Stimulated activated naive B cell treated with anti-CD40 and anti-IgM and Interleukin-4, amounts not matched to agents 10 μg/mL and 1 μg/mL and 100 μg/mL, for 72 hours (primary cell): Measurements from ENCODE around the gene LIPG.

ENCODE experiments used
- ATAC-seq, 2 donors: fragments of 150-1000 bp; cut with Tn5 transposase; replicated peaks; 2 replicates each; pipeline ENCODE4 v1.10.0; 2021; ENCODE audit warnings: moderate library complexity in 1 of 2
- DNase-seq: peaks from one replicate; pipeline ENCODE4 v3.0.0; 2021
- H3K27ac Mint-ChIP-seq: one replicate; pipeline ENCODE4 v1.8.0; 2022; ENCODE audit warnings: mild to moderate bottlenecking, mixed read lengths
- H3K27me3 Mint-ChIP-seq, 2 donors: one replicate each; pipeline ENCODE4 v1.8.0; 2022; ENCODE audit warnings: mixed read lengths in 2 of 2
- H3K36me3 Mint-ChIP-seq, 2 donors: one replicate each; pipeline ENCODE4 v1.8.0; 2022; ENCODE audit warnings: mixed read lengths in 2 of 2, mild to moderate bottlenecking in 1 of 2
- H3K4me1 Mint-ChIP-seq, 2 donors: one replicate each; pipeline ENCODE4 v1.8.0; 2022; ENCODE audit warnings: mixed read lengths in 2 of 2, mild to moderate bottlenecking in 1 of 2
- H3K4me3 Mint-ChIP-seq, 2 donors: one replicate each; pipeline ENCODE4 v1.8.0; 2022; ENCODE audit warnings: mild to moderate bottlenecking in 2 of 2, mixed read lengths in 2 of 2, moderate library complexity in 1 of 2
- H3K9me3 Mint-ChIP-seq, 2 donors: one replicate each; pipeline ENCODE4 v1.8.0; 2022; ENCODE audit warnings: mixed read lengths in 2 of 2, mild to moderate bottlenecking in 1 of 2

LIPG gene

GRCh38 chr18:49638209-49638785, 76.4 kb downstream of the LIPG start:
- Mint-ChIP-seq H3K27me3 (peaks cover 6 to 11% of the 10 kb centered on the region in 2 donors), H3K36me3 (no peaks in the 10 kb centered on the region), H3K4me3 (no peak overlapping the region), H3K9me3 (no peaks in the 10 kb centered on the region), H3K4me1 (peaks cover 0 to 5% of the 10 kb centered on the region in 2 donors), H3K27ac (no peak overlapping the region)
- ATAC-seq (no peak), DNase-seq (no peak)

- Mint-ChIP-seq H3K36me3 (no peaks in the 10 kb centered on the region), H3K27me3 (peaks cover 6 to 11% of the 10 kb centered on the region in 2 donors), H3K27ac (no peak overlapping the region), H3K4me1 (peaks cover 0 to 5% of the 10 kb centered on the region in 2 donors), H3K9me3 (no peaks in the 10 kb centered on the region), H3K4me3 (no peak overlapping the region)
- ATAC-seq: no peak
- no peak for DNase-seq
Measured at GRCh38 chr18:49638891-49639557, 77.2 kb downstream of the LIPG start.

- H3K9me3 Mint-ChIP-seq: no peaks in the 10 kb centered on the region
- H3K27ac Mint-ChIP-seq: no peak overlapping the region
- DNase-seq: no peak
Measured at GRCh38 chr18:49639643-49640391, 78.0 kb downstream of the LIPG start.

GRCh38 chr18:49640741-49641140, 78.9 kb downstream of the LIPG start:
- Mint-ChIP-seq H3K4me3 (no peak overlapping the region), H3K27me3 (peaks cover 6 to 12% of the 10 kb centered on the region in 2 donors), H3K36me3 (no peaks in the 10 kb centered on the region), H3K27ac (no peak overlapping the region), H3K4me1 (peaks cover 0 to 5% of the 10 kb centered on the region in 2 donors), H3K9me3 (no peaks in the 10 kb centered on the region)
- ATAC-seq (no peak), DNase-seq (no peak)

More at GRCh38 chr18:49639643-49640391, 78.0 kb downstream of the LIPG start:
- ATAC-seq: no peak
- H3K4me1 Mint-ChIP-seq: peaks cover 0 to 5% of the 10 kb centered on the region in 2 donors
- no peak overlapping the region for H3K4me3 Mint-ChIP-seq
- peaks cover 6 to 11% of the 10 kb centered on the region in 2 donors for H3K27me3 Mint-ChIP-seq
- H3K36me3 Mint-ChIP-seq: no peaks in the 10 kb centered on the region

DNA sequence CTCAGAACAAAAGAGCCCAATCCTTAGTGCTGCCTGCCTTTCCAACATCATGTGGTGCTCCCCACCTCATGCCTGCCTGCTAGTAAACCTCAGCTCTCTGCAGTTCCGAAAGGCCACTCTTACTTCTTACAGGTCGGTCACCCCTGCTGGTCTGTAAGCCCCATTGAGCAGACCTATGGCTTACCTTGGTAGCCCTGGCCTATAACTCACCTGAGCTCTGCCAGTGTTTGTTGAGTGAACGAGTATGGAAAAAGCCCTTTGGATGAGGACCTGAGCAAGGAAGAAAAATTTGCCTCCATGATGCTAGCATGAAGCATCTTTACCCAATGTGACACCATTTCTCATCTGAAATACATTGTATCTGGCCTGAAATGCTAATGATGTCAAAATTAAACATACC, 83.3 kb downstream of the LIPG start:
- H3K27me3 Mint-ChIP-seq: peaks cover 0 to 8% of the 10 kb centered on the region in 2 donors
- H3K36me3 Mint-ChIP-seq: no peaks in the 10 kb centered on the region
- H3K27ac Mint-ChIP-seq: no peak overlapping the region
- ATAC-seq: no peak
- no peak overlapping the region for H3K4me3 Mint-ChIP-seq
- peaks cover 0 to 5% of the 10 kb centered on the region in 2 donors for H3K4me1 Mint-ChIP-seq
- H3K9me3 Mint-ChIP-seq: no peaks in the 10 kb centered on the region
- DNase-seq: no peak

- ATAC-seq: no peak
- no peak overlapping the region for H3K27ac Mint-ChIP-seq
- no peaks in the 10 kb centered on the region for H3K36me3 Mint-ChIP-seq
- H3K4me3 Mint-ChIP-seq: no peak overlapping the region
- no peaks in the 10 kb centered on the region for H3K9me3 Mint-ChIP-seq
- H3K4me1 Mint-ChIP-seq: peaks cover 0 to 5% of the 10 kb centered on the region in 2 donors
- peaks cover 0 to 7% of the 10 kb centered on the region in 2 donors for H3K27me3 Mint-ChIP-seq
- DNase-seq: no peak
Measured at GRCh38 chr18:49645841-49646351, 84.0 kb downstream of the LIPG start.

- Mint-ChIP-seq H3K27me3 (peaks cover 0 to 3% of the 10 kb centered on the region in 2 donors), H3K9me3 (no peaks in the 10 kb centered on the region), H3K4me1 (peaks cover 0 to 5% of the 10 kb centered on the region in 2 donors), H3K36me3 (no peaks in the 10 kb centered on the region), H3K4me3 (no peak overlapping the region), H3K27ac (no peak overlapping the region)
- DNase-seq (no peak), ATAC-seq (no peak)
Measured at GRCh38 chr18:49646873-49647272, 85.0 kb downstream of the LIPG start.

DNA sequence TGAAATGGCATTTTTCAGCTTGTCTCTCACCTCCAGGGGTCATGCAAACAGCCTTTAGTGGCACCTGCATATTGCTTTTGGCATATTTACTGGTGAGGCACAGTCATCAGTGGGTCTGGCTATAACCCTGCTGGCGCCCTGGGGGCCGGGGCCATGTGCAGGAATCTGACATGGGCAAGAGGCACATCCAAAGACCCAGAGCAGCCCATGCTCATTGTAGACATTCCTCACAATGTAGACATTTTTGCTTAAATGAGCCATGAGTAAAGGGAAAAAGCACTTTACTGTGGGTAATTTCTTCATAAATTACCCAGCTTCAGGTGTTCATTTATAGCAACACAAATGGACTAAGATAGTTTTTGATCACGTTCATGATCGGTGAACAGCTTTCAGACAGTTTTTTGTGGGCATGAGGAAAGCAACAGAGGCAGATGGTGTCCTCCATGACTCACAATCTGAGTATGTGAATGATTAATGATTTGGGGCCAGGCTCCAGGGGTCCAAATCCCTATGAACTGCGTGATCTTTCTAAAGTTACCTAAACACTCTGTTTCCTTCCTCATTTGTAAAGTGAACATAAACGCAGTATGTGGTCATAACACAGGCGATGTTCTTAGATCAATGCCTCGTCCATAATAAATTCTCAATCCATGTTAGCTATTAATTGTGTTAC, 85.8 kb downstream of the LIPG start:
- no peak for DNase-seq

DNA sequence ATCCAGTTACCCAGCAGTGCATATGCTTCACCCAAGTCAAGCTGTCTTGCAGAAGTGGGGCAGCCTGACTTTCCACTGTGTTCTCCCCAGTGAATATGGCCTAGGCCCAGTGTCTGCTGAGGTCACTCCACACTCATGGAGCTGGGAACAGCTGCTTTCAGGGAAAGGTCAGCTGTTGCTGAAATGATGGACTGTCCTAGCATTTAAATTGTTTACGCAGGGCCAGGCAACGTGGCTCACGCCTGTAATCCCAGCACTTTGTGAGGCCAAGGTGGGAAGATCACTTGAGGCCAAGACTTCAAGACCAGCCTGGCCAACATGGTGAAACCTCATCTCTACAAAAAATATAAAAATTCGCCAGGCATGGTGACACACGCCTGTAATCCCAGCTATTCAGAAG, 86.5 kb downstream of the LIPG start:
- Mint-ChIP-seq H3K4me1 (peaks cover 0 to 2% of the 10 kb centered on the region in 2 donors), H3K36me3 (no peaks in the 10 kb centered on the region), H3K27ac (no peak overlapping the region), H3K9me3 (no peaks in the 10 kb centered on the region), H3K27me3 (peaks cover 0 to 3% of the 10 kb centered on the region in 2 donors), H3K4me3 (no peak overlapping the region)
- DNase-seq (no peak), ATAC-seq (no peak)

More for the DNA sequence above, 85.8 kb downstream of the LIPG start:
- ATAC-seq: no peak
- Mint-ChIP-seq H3K4me3 (no peak overlapping the region), H3K36me3 (no peaks in the 10 kb centered on the region), H3K27me3 (peaks cover 0 to 3% of the 10 kb centered on the region in 2 donors), H3K9me3 (no peaks in the 10 kb centered on the region), H3K27ac (no peak overlapping the region), H3K4me1 (peaks cover 0 to under 1% of the 10 kb centered on the region in 2 donors)
